Naive thymus-derived CD8-positive, alpha-beta T cell (primary cell): ENCODE measurements around the gene TMEM187. TPM values are rescaled to one million over a fixed set of nuclear protein-coding genes. Genes with fewer than 3 reads are reported as not detected.
"Not testable (repeated sequence)": the region's sequence is repeated elsewhere in the genome, so short reads cannot be mapped to it uniquely, and the experiment has no call there.

Experiments used
- ATAC-seq, 2 donors: fragments of 150-1000 bp; cut with Tn5 transposase in 1 of 2; sonication (Bioruptor Pico), chemical (Tn5 transposase) in 1 of 2; 1 replicate in 1 of 2; 2 replicates in 1 of 2; pipeline ENCODE4 v1.10.0; 2021; ENCODE audit warnings: mild to moderate bottlenecking in 2 of 2, moderate library complexity in 2 of 2
- POLR2A ChIA-PET: fragments of 350-600 bp; sonication (Branson Sonifier 250); formaldehyde crosslinking; loops from one replicate; lab custom pipeline; 2021; ENCODE audit warnings: antibody characterized with exemption; lab: Charles Lee
- DNase-seq, 10 donors: peaks; one replicate each; pipeline versions ENCODE4 v3.0.0 to v3.0.0-alpha.2; 2020 to 2022
- H3K27ac Mint-ChIP-seq, 10 donors: one replicate each; pipeline ENCODE4 v1.8.0; 2020 to 2022; ENCODE audit warnings: mild to moderate bottlenecking in 10 of 10, mixed read lengths in 10 of 10, moderate library complexity in 4 of 10, inconsistent platforms in 1 of 10
- H3K27me3 Mint-ChIP-seq, 5 donors: one replicate each; pipeline ENCODE4 v1.8.0; 2021 to 2022; ENCODE audit warnings: mixed read lengths in 5 of 5
- H3K36me3 Mint-ChIP-seq, 3 donors: one replicate each; pipeline ENCODE4 v1.8.0; 2020 to 2022; ENCODE audit warnings: mixed read lengths in 3 of 3, mild to moderate bottlenecking in 2 of 3, inconsistent platforms in 1 of 3
- H3K4me1 Mint-ChIP-seq, 4 donors: one replicate each; pipeline ENCODE4 v1.8.0; 2021 to 2022; ENCODE audit warnings: mixed read lengths in 4 of 4
- H3K4me3 Mint-ChIP-seq, 10 donors: one replicate each; pipeline ENCODE4 v1.8.0; 2020 to 2022; ENCODE audit warnings: mild to moderate bottlenecking in 10 of 10, mixed read lengths in 10 of 10, moderate library complexity in 6 of 10, inconsistent platforms in 1 of 10
- H3K9me3 Mint-ChIP-seq, 9 donors: one replicate each; pipeline ENCODE4 v1.8.0; 2020 to 2022; ENCODE audit warnings: mixed read lengths in 9 of 9, mild to moderate bottlenecking in 3 of 9, inconsistent platforms in 1 of 9, moderate library complexity in 1 of 9
- polyA plus RNA-seq, 3 donors: library from polyadenylated mRNA; unstranded; fragments of 300-500 nt; fragmentation: Illumina TruSeq; gene quantifications; one replicate each; pipeline ENCODE4 v1.2.3, GENCODE V29; 2021
- total RNA-seq, 8 experiments: library from RNA in 2 of 8; stranded (reverse) in 2 of 8; gene quantifications; one replicate each; pipeline ENCODE4 v1.2.3 and lab custom pipeline; 2021 to 2026

TMEM187 gene
- total and polyA plus RNA-seq, 5 experiments from 2014 or later = 3.1 to 13.6 (median 9.3) TPM

- peak; percentile 31 to 67 for ATAC-seq
- peak overlapping the region; percentile 61 to 82 (median 74) for H3K4me3 Mint-ChIP-seq
- peaks cover 15 to 51% (median 40%) of the 10 kb centered on the region in 4 donors for H3K4me1 Mint-ChIP-seq
- H3K9me3 Mint-ChIP-seq, H3K36me3 Mint-ChIP-seq, H3K27me3 Mint-ChIP-seq: not testable (repeated sequence)
- DNase-seq = peak in 1 of 10 donors; percentile 30
- POLR2A ChIA-PET = interaction anchor here (1.0 to 3.4 kb wide), 7 partner anchors 9 to 417 kb away, joined by 3 to 55 read pairs (median 7); partner anchors contain the start of genes HCFC1, IRAK1, RPL10 and TMEM187
- H3K27ac Mint-ChIP-seq = peak overlapping the region; percentile 87 to 97 (median 94)
Measured at GRCh38 chrX:153980394-153980793, 7.8 kb downstream of the TMEM187 start.

GRCh38 chrX:153981231-153981630 is 8.7 kb downstream of the TMEM187 start:
- H3K9me3 Mint-ChIP-seq = no peaks in the 10 kb centered on the region
- ATAC-seq (no peak), DNase-seq (no peak)
- H3K27ac Mint-ChIP-seq = peak overlapping the region; percentile 87 to 98 (median 95)
- H3K4me3 Mint-ChIP-seq = peak overlapping the region; percentile 52 to 80 (median 73)
- H3K27me3 Mint-ChIP-seq = no peaks in the 10 kb centered on the region
- peaks cover 15 to 48% (median 38%) of the 10 kb centered on the region in 4 donors for H3K4me1 Mint-ChIP-seq
- POLR2A ChIA-PET = interaction anchor here (0.6 to 3.4 kb wide), 11 partner anchors 9 to 795 kb away, joined by 3 to 55 read pairs (median 5); partner anchors contain the start of genes HCFC1, IRAK1, RPL10 and TMEM187
- no peaks in the 10 kb centered on the region for H3K36me3 Mint-ChIP-seq

DNA sequence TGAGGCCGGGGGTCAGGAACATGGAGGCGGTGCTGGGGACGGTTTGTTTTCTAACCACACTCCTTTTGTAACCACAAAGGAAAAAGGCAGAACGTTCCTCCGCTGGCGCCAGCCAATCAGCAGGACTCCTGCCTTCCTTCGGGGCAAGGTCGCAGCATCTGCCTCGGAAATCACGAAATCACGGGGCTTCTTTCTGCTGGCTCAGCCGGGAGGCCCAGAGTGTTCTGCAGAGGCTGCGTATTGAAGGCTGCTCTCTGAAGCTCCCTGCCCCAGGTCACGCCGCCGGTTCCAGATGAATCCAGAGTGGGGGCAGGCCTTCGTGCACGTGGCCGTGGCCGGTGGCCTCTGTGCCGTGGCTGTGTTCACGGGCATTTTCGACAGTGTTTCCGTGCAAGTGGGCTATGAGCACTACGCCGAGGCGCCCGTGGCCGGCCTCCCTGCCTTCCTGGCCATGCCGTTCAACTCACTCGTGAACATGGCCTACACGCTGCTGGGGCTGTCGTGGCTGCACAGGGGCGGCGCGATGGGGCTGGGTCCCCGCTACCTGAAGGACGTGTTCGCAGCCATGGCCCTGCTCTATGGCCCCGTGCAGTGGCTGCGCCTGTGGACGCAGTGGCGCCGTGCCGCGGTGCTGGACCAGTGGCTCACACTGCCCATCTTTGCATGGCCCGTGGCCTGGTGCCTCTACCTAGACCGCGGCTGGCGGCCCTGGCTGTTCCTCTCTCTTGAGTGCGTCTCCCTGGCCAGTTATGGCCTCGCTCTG is 9.4 kb downstream of the TMEM187 start:
- Mint-ChIP-seq H3K27ac (peak overlapping the region; percentile 87 to 98 (median 96)), H3K4me3 (peak overlapping the region; percentile 52 to 80 (median 73)), H3K27me3 (no peaks in the 10 kb centered on the region), H3K36me3 (no peaks in the 10 kb centered on the region), H3K9me3 (no peaks in the 10 kb centered on the region), H3K4me1 (peaks cover 15 to 51% (median 40%) of the 10 kb centered on the region in 4 donors)
- ATAC-seq (peak; percentile 36 to 50), DNase-seq (peak in 8 of 10 donors; percentile 28 to 70 (median 51))
- POLR2A ChIA-PET = interaction anchor here (0.6 to 3.4 kb wide), 9 partner anchors 8 to 416 kb away, joined by 3 to 55 read pairs (median 5); partner anchors contain the start of genes HCFC1, IRAK1, RPL10 and TMEM187

DNA sequence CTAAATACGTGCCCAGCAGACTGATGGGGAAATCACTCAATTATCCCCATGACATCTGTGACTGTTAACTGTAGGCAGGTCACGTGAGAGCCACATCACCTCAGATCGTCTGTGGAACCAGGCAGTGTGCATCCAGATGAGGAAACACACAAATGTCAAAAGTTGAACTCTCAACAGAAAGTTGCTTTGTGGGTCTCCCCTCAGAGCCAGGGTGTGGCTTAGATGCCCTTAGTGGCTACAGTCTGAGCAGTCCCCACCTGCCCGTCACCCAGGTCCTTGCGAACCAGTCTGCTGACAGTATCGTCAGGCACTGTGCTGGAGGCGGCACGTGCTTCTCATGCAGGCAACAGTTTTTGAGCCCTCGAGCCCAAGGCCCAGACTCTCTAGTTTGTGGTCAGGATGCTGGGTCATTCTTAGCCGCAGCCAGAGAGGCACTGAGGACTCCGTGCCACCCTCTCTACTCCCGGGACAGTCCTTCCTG is 10.8 kb downstream of the TMEM187 start:
- peak overlapping the region in 9 of 10 donors; percentile 53 to 76 (median 67) for H3K4me3 Mint-ChIP-seq
- POLR2A ChIA-PET = interaction anchor here (2.8 to 4.6 kb wide), 3 partner anchors 10 to 15 kb away, joined by 16 to 69 read pairs (median 55); partner anchors contain the start of genes HCFC1 and TMEM187
- DNase-seq (no peak), ATAC-seq (peak in 1 of 2 donors; percentile 1)
- H3K9me3 Mint-ChIP-seq = no peaks in the 10 kb centered on the region
- H3K36me3 Mint-ChIP-seq = no peaks in the 10 kb centered on the region
- H3K27me3 Mint-ChIP-seq = no peaks in the 10 kb centered on the region
- H3K4me1 Mint-ChIP-seq = peaks cover 15 to 56% (median 44%) of the 10 kb centered on the region in 4 donors
- peak overlapping the region; percentile 53 to 98 (median 96) for H3K27ac Mint-ChIP-seq

GRCh38 chrX:153984351-153985178 is 12.0 kb downstream of the TMEM187 start:
- Mint-ChIP-seq H3K9me3 (no peaks in the 10 kb centered on the region), H3K4me3 (peak overlapping the region; percentile 63 to 86 (median 82)), H3K27me3 (no peaks in the 10 kb centered on the region), H3K36me3 (no peaks in the 10 kb centered on the region), H3K27ac (peak overlapping the region; percentile 79 to 98 (median 97)), H3K4me1 (peaks cover 15 to 60% (median 47%) of the 10 kb centered on the region in 4 donors)
- POLR2A ChIA-PET = interaction anchor here (1.1 to 4.6 kb wide), 6 partner anchors 12 to 111 kb away, joined by 3 to 69 read pairs (median 7); partner anchors contain the start of genes HCFC1, IRAK1 and TMEM187
- ATAC-seq (peak; percentile 50 to 62), DNase-seq (peak in 5 of 10 donors; percentile 24 to 70 (median 46))

- no peaks in the 10 kb centered on the region for H3K27me3 Mint-ChIP-seq
- ATAC-seq (no peak), DNase-seq (no peak)
- peaks cover 0 to 2% (median 0%) of the 10 kb centered on the region in 9 donors for H3K9me3 Mint-ChIP-seq
- no peaks in the 10 kb centered on the region for H3K36me3 Mint-ChIP-seq
- H3K4me1 Mint-ChIP-seq = peaks cover 7 to 54% (median 37%) of the 10 kb centered on the region in 4 donors
- POLR2A ChIA-PET = interaction anchor here (0.6 kb wide), 1 partner anchor 102 kb away, joined by 4 read pairs; no protein-coding TSS in a partner anchor
- no peak overlapping the region for H3K4me3 Mint-ChIP-seq
- H3K27ac Mint-ChIP-seq = peak overlapping the region in 3 of 10 donors; percentile 43 to 70 (median 67)
Measured at GRCh38 chrX:153988493-153988892, 15.9 kb downstream of the TMEM187 start.

GRCh38 chrX:153989973-153990655 is 17.6 kb downstream of the TMEM187 start:
- Mint-ChIP-seq H3K4me3 (peak overlapping the region; percentile 50 to 85 (median 71)), H3K4me1 (peaks cover 3 to 40% (median 24%) of the 10 kb centered on the region in 4 donors), H3K27ac (peak overlapping the region; percentile 78 to 92 (median 90)), H3K36me3 (no peaks in the 10 kb centered on the region), H3K27me3 (no peaks in the 10 kb centered on the region), H3K9me3 (peaks cover 0 to 2% (median 0%) of the 10 kb centered on the region in 9 donors)
- POLR2A ChIA-PET = interaction anchor here (0.7 to 1.8 kb wide), 10 partner anchors 9 to 63 kb away, joined by 3 to 11 read pairs (median 4); partner anchors contain the start of genes HCFC1 and TMEM187
- DNase-seq (peak in 3 of 10 donors; percentile 36 to 55 (median 54)), ATAC-seq (peak; percentile 59 to 74)

DNA sequence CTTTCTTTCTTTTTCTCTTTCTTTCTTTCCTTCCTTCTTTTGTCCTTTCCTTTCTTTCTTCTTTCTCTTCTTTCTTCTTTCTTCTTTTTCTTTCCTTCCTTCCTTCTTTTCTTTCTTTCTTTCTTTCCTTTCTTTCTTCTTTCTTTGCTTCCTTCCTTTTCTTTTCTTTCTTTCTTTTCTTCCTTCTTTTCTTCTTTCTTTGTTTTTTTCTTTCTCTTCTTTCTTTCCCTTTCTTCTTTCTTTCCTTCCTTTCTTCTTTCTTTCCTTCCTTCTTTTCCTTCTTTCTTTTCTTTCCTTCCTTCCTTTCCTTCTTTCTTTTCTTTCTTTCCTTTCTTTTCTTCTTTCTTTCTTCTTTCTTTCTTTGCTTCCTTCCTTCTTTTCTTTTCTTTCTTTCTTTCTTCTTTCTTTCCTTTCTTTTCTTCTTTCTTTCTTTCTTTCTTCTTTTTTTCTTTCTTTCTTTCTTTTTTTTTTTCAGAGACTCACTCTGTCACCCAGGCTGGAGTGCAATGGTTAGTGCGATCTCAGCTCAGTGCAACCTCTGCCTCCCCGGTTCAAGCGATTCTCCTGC is 18.5 kb downstream of the TMEM187 start:
- Mint-ChIP-seq H3K4me3 (peak overlapping the region in 5 of 10 donors; percentile 39 to 70 (median 58)), H3K27ac (peak overlapping the region in 9 of 10 donors; percentile 29 to 92 (median 77)), H3K36me3 (no peaks in the 10 kb centered on the region), H3K9me3 (peaks cover 0 to 2% (median 0%) of the 10 kb centered on the region in 9 donors), H3K4me1 (peaks cover 3 to 39% (median 23%) of the 10 kb centered on the region in 4 donors), H3K27me3 (no peaks in the 10 kb centered on the region)
- POLR2A ChIA-PET = interaction anchor here (1.7 to 1.9 kb wide), 2 partner anchors 10 to 22 kb away, joined by 7 read pairs; no protein-coding TSS in a partner anchor
- ATAC-seq (no peak), DNase-seq (no peak)

- H3K4me1 Mint-ChIP-seq = peaks cover 3 to 32% (median 20%) of the 10 kb centered on the region in 4 donors
Measured at GRCh38 chrX:153992180-153992579, 19.6 kb downstream of the TMEM187 start.

GRCh38 chrX:153993079-153993478 is 20.5 kb downstream of the TMEM187 start:
- Mint-ChIP-seq H3K27ac (peak overlapping the region in 2 of 10 donors; percentile 33 to 57), H3K9me3 (peaks cover 0 to 2% (median 0%) of the 10 kb centered on the region in 9 donors), H3K27me3 (no peaks in the 10 kb centered on the region), H3K4me3 (peak overlapping the region in 1 of 10 donors; percentile 19), H3K4me1 (peaks cover 3 to 29% (median 20%) of the 10 kb centered on the region in 4 donors), H3K36me3 (no peaks in the 10 kb centered on the region)
- POLR2A ChIA-PET = interaction anchor here (0.9 kb wide), 1 partner anchor 20 kb away, joined by 3 read pairs; no protein-coding TSS in a partner anchor
- ATAC-seq = no peak
- no peak for DNase-seq

More at GRCh38 chrX:153992180-153992579, 19.6 kb downstream of the TMEM187 start:
- Mint-ChIP-seq H3K27me3 (no peaks in the 10 kb centered on the region), H3K4me3 (no peak overlapping the region), H3K9me3 (peaks cover 0 to 2% (median 0%) of the 10 kb centered on the region in 9 donors), H3K36me3 (no peaks in the 10 kb centered on the region), H3K27ac (peak overlapping the region in 1 of 10 donors; percentile 48)
- POLR2A ChIA-PET = interaction anchor here (0.8 to 1.9 kb wide), 2 partner anchors 11 to 21 kb away, joined by 7 to 10 read pairs; partner anchors contain the start of gene HCFC1
- no peak for ATAC-seq
- no peak for DNase-seq
